H1 (cell line): ENCODE measurements around the gene PRKN.

Source experiments
- BRCA1 ChIP-seq: IDR thresholded peaks from 2 replicates; pipeline ENCODE4 v1.6.1; 2012; ENCODE audit warnings: low read depth, low read length, improper control_type of control experiment
- CHD1 ChIP-seq: IDR thresholded peaks from 2 replicates; pipeline ENCODE4 v1.6.1; 2012; ENCODE audit warnings: low read depth, low read length, improper control_type of control experiment
- CREB1 ChIP-seq: IDR thresholded peaks from 2 replicates; pipeline ENCODE4 v1.6.1; 2012; ENCODE audit warnings: inconsistent platforms
- CTCF ChIP-seq, 3 experiments: IDR thresholded peaks; 1 replicate in 2 of 3; 2 replicates in 1 of 3; pipeline versions ENCODE4 v1.5.1 to v1.6.1; 2011; ENCODE audit warnings: low read length in 3 of 3, mild to moderate bottlenecking in 3 of 3, inconsistent platforms in 2 of 3, low read depth in 1 of 3, moderate library complexity in 1 of 3; ENCODE audit not compliant: insufficient read depth in 1 of 3; ENCODE audit errors: control extremely low read depth in 1 of 3
- EZH2 ChIP-seq: fragments of 200-600 bp; sonication (generic); IDR thresholded peaks from 2 replicates; pipeline ENCODE4 v1.7.1; 2012; ENCODE audit warnings: low read depth, mild to moderate bottlenecking, moderate library complexity, low read length, inconsistent platforms; ENCODE audit not compliant: severe bottlenecking
- POLR2AphosphoS5 ChIP-seq: IDR thresholded peaks from 2 replicates; pipeline ENCODE4 v1.6.1; 2011; ENCODE audit warnings: low read depth, low read length
- RAD21 ChIP-seq, 2 experiments: IDR thresholded peaks in 1 of 2; conservative IDR thresholded peaks in 1 of 2; 2 replicates each; pipeline ENCODE4 v1.6.1; 2011; ENCODE audit warnings: low read depth in 2 of 2, low read length in 2 of 2, improper control_type of control experiment in 1 of 2, inconsistent platforms in 1 of 2, mild to moderate bottlenecking in 1 of 2, moderate library complexity in 1 of 2
- TCF12 ChIP-seq: IDR thresholded peaks from 2 replicates; pipeline ENCODE4 v1.6.1; 2011; ENCODE audit warnings: low read depth, mild to moderate bottlenecking, low read length

GRCh38 chr6:161415302-161415855, 1312.2 kb downstream of the PRKN start:
- TF ChIP-seq CTCF (IDR thresholded peaks at IDR 0.05; ENCODE audit: control extremely low read depth in 1 of 3, insufficient read depth in 1 of 3, low read depth in 1 of 3, low read length in 3 of 3) = no peak
- TF ChIP-seq EZH2 = no peak
- no peak for TF ChIP-seq CHD1
- no peak for TF ChIP-seq POLR2AphosphoS5
- TF ChIP-seq CREB1 = no peak
- TF ChIP-seq RAD21 (IDR thresholded peaks at IDR 0.05 in 1 of 2, conservative IDR thresholded peaks at IDR 0.05 in 1 of 2; ENCODE audit: low read depth in 2 of 2, low read length in 2 of 2) = no peak
- no peak for TF ChIP-seq BRCA1
- TF ChIP-seq TCF12 = no peak
